ENCODE measurements around the gene GAPVD1. TPM values are rescaled to one million over a fixed set of nuclear protein-coding genes. Genes with fewer than 3 reads are reported as not detected.

GAPVD1 gene
- total RNA-seq, 3 donors from 2014 or later (not counting 1 experiment from before 2014, with no cell fraction given): 66.1 to 83.2 (median 68.8) TPM

DNA sequence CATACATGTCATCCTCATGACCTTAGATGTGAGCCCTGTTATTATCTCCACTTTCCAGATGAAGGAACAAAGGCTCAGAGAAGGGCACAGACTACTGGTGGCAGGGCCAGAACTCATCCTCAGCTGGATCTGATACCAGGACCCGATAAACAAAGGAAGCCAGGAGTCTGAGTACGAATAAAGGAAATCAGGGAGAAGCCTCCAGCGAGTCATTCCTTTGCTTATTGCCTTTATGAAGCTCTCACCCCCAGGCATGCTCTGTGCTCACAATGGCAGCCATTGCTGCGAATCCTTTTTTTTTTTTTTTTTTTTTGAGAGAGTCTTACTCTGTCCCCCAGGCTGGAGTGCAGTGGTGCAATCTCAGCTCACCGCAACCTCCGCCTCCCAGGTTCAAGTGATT is 130.1 kb downstream of the GAPVD1 start:
- Mint-ChIP-seq H3K4me3 (no peak overlapping the region), H3K27me3 (ENCODE audit: low read depth in 2 of 2) (no peaks in the 10 kb centered on the region), H3K36me3 (no peaks in the 10 kb centered on the region), H3K27ac (no peak overlapping the region), H3K4me1 (peaks cover 0 to 4% of the 10 kb centered on the region in 2 donors), H3K9me3 (no peaks in the 10 kb centered on the region)
- no peak overlapping the region for H3K27ac ChIP-seq (ENCODE audit: low read length)
- no peaks in the 10 kb centered on the region for H3K27me3 ChIP-seq (ENCODE audit: control insufficient read depth, insufficient read depth, low read length)
- TF ChIP-seq, protein P1, sequence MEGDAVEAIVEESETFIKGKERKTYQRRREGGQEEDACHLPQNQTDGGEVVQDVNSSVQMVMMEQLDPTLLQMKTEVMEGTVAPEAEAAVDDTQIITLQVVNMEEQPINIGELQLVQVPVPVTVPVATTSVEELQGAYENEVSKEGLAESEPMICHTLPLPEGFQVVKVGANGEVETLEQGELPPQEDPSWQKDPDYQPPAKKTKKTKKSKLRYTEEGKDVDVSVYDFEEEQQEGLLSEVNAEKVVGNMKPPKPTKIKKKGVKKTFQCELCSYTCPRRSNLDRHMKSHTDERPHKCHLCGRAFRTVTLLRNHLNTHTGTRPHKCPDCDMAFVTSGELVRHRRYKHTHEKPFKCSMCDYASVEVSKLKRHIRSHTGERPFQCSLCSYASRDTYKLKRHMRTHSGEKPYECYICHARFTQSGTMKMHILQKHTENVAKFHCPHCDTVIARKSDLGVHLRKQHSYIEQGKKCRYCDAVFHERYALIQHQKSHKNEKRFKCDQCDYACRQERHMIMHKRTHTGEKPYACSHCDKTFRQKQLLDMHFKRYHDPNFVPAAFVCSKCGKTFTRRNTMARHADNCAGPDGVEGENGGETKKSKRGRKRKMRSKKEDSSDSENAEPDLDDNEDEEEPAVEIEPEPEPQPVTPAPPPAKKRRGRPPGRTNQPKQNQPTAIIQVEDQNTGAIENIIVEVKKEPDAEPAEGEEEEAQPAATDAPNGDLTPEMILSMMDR (IDR thresholded peaks at IDR 0.05): no peak
- H3K4me3 ChIP-seq (ENCODE audit: low read length): no peak overlapping the region
- H3K9me3 ChIP-seq (ENCODE audit: control insufficient read depth, insufficient read depth, low read length): no peaks in the 10 kb centered on the region
- intact Hi-C loops (cut with micrococcal nuclease): no loop called here
- ATAC-seq: no peak
- 97% methylated on average over 6 of the region's 6 CpGs for WGBS (ENCODE audit: insufficient coverage)
- no peaks in the 10 kb centered on the region for H3K4me1 ChIP-seq (ENCODE audit: control insufficient read depth, insufficient read depth, low read length)
- DNase-seq: no peak
- H3K36me3 ChIP-seq (ENCODE audit: control insufficient read depth, insufficient read depth, low read length): no peaks in the 10 kb centered on the region

DNA sequence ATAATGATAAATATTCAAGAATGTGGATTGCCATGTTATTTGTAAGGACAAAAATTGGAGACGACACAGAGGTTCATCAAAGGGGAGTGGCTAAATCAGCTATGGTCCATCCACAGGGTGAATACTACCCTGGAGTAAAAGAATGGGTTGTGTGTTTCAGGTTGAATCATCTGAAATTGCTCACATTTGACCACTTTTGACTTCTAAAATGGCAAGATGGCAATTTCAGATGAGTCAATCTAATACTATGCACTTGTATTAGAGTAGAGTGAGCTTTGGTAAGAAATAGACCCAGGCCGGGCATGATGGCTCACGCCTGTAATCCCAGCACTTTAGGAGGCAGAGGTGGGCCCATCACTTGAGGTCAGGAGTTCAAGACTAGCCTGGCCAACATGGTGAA is 131.8 kb downstream of the GAPVD1 start:
- no peaks in the 10 kb centered on the region for H3K36me3 Mint-ChIP-seq
- 65% methylated on average over 3 of the region's 3 CpGs for WGBS (ENCODE audit: insufficient coverage)
- DNase-seq: no peak
- H3K9me3 ChIP-seq (ENCODE audit: control insufficient read depth, insufficient read depth, low read length): no peaks in the 10 kb centered on the region
- H3K27me3 Mint-ChIP-seq (ENCODE audit: low read depth in 2 of 2): no peaks in the 10 kb centered on the region
- no peak overlapping the region for H3K4me3 ChIP-seq (ENCODE audit: low read length)
- H3K27ac ChIP-seq (ENCODE audit: low read length): no peak overlapping the region
- H3K4me3 Mint-ChIP-seq: no peak overlapping the region
- no peaks in the 10 kb centered on the region for H3K4me1 Mint-ChIP-seq
- H3K4me1 ChIP-seq (ENCODE audit: control insufficient read depth, insufficient read depth, low read length): no peaks in the 10 kb centered on the region
- ATAC-seq: no peak
- H3K36me3 ChIP-seq (ENCODE audit: control insufficient read depth, insufficient read depth, low read length): no peaks in the 10 kb centered on the region
- no peaks in the 10 kb centered on the region for H3K27me3 ChIP-seq (ENCODE audit: control insufficient read depth, insufficient read depth, low read length)
- intact Hi-C loops (cut with micrococcal nuclease): no loop called here
- H3K9me3 Mint-ChIP-seq: no peaks in the 10 kb centered on the region
- no peak overlapping the region for H3K27ac Mint-ChIP-seq
- TF ChIP-seq, protein P1 (IDR thresholded peaks at IDR 0.05): no peak

DNA sequence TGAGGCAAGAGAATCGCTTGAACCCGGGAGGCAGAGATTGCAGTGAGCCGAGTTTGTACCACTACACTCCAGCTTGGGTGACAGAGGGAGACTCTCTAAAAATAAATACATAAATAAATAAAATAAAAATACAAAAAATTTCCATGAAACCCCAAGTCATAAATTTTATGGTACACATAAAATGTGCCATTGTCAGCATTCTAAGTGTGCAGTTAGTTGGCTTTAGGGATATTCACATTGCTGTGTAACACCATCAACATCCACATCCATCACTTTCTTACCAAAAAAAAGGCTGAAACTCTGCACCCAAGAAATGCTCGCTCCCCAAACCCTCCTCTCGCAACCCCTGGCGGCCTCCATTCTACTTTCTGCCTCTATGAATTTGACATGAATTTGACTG is 135.2 kb downstream of the GAPVD1 start:
- H3K27me3 ChIP-seq (ENCODE audit: control insufficient read depth, insufficient read depth, low read length): no peaks in the 10 kb centered on the region
- no peak overlapping the region for H3K27ac ChIP-seq (ENCODE audit: low read length)
- intact Hi-C loops (cut with micrococcal nuclease): no loop called here
- H3K9me3 ChIP-seq (ENCODE audit: control insufficient read depth, insufficient read depth, low read length): no peaks in the 10 kb centered on the region
- Mint-ChIP-seq H3K27me3 (ENCODE audit: low read depth in 2 of 2) (no peaks in the 10 kb centered on the region), H3K4me1 (no peaks in the 10 kb centered on the region), H3K9me3 (no peaks in the 10 kb centered on the region), H3K36me3 (no peaks in the 10 kb centered on the region), H3K4me3 (no peak overlapping the region), H3K27ac (no peak overlapping the region)
- ATAC-seq: no peak
- DNase-seq: no peak
- no peaks in the 10 kb centered on the region for H3K4me1 ChIP-seq (ENCODE audit: control insufficient read depth, insufficient read depth, low read length)
- TF ChIP-seq, protein P1 (IDR thresholded peaks at IDR 0.05): no peak
- WGBS (ENCODE audit: insufficient coverage): 98% methylated on average over 5 of the region's 6 CpGs
- no peaks in the 10 kb centered on the region for H3K36me3 ChIP-seq (ENCODE audit: control insufficient read depth, insufficient read depth, low read length)
- no peak overlapping the region for H3K4me3 ChIP-seq (ENCODE audit: low read length)

DNA sequence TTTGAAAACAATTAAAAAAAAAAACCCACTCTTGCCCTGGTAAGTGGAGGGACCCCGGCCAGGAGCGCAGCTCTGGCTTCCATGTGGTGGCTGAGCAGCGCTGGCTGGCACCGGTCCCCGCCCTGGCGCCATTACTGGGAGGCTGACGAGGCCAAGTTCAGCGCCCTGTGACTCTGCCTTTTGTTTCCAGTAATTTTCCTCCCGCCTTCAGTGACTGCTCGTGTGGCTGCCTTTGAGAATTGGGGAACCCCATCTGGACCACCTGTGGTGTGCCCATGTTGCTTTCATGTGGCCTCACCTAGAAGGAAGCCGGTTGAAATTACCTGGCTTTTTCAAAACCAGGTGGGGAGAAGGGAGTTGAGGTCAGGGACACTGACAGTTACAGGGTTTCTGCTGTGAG is 136.1 kb downstream of the GAPVD1 start:
- 77% methylated on average over 11 of the region's 11 CpGs for WGBS (ENCODE audit: insufficient coverage)
- Mint-ChIP-seq H3K4me3 (no peak overlapping the region), H3K27ac (no peak overlapping the region), H3K27me3 (ENCODE audit: low read depth in 2 of 2) (no peaks in the 10 kb centered on the region), H3K36me3 (no peaks in the 10 kb centered on the region), H3K4me1 (no peaks in the 10 kb centered on the region), H3K9me3 (no peaks in the 10 kb centered on the region)
- H3K27ac ChIP-seq (ENCODE audit: low read length): no peak overlapping the region
- no peak for ATAC-seq
- H3K36me3 ChIP-seq (ENCODE audit: control insufficient read depth, insufficient read depth, low read length): no peaks in the 10 kb centered on the region
- H3K27me3 ChIP-seq (ENCODE audit: control insufficient read depth, insufficient read depth, low read length): no peaks in the 10 kb centered on the region
- TF ChIP-seq, protein P1 (IDR thresholded peaks at IDR 0.05): no peak
- H3K9me3 ChIP-seq (ENCODE audit: control insufficient read depth, insufficient read depth, low read length): no peaks in the 10 kb centered on the region
- no peak for DNase-seq
- H3K4me1 ChIP-seq (ENCODE audit: control insufficient read depth, insufficient read depth, low read length): no peaks in the 10 kb centered on the region
- intact Hi-C loops (cut with micrococcal nuclease): no loop called here
- no peak overlapping the region for H3K4me3 ChIP-seq (ENCODE audit: low read length)
